WERI-Rb-1 (cell line): ENCODE data around the gene FAM163B.

ENCODE experiments used
- DNase-seq: peaks from one replicate; pipeline ENCODE4 v3.0.0-alpha.2; 2020
- H3K27ac ChIP-seq: fragments of 250-450 bp; sonication (Bioruptor Pico); 2 replicates; pipeline ENCODE4 v1.5.1; 2020; ENCODE audit warnings: mild to moderate bottlenecking, moderate library complexity
- H3K27me3 ChIP-seq: fragments of 250-450 bp; sonication (Bioruptor Pico); 2 replicates; pipeline ENCODE4 v1.5.1; 2021; ENCODE audit warnings: mild to moderate bottlenecking, low read depth, moderate library complexity; ENCODE audit not compliant: insufficient read depth, severe bottlenecking
- H3K36me3 ChIP-seq: fragments of 250-450 bp; sonication (Bioruptor Pico); 2 replicates; pipeline ENCODE4 v1.5.1; 2020; ENCODE audit warnings: mild to moderate bottlenecking, moderate library complexity
- H3K4me3 ChIP-seq: 2 replicates; pipeline ENCODE4 v1.5.1; 2011; ENCODE audit warnings: low read depth, mild to moderate bottlenecking, control low read depth, low read length
- H3K9me3 ChIP-seq: fragments of 250-450 bp; sonication (Bioruptor Pico); 2 replicates; pipeline ENCODE4 v1.5.1; 2021; ENCODE audit warnings: mild to moderate bottlenecking, moderate library complexity; ENCODE audit not compliant: severe bottlenecking
- CTCF ChIP-seq: IDR thresholded peaks from 2 replicates; pipeline ENCODE4 v1.5.1; 2011; ENCODE audit warnings: low read depth, mild to moderate bottlenecking, control low read depth, inconsistent platforms, low read length

Gene FAM163B

GRCh38 chr9:133581011-133581410, 28.2 kb downstream of the FAM163B start:
- Histone ChIP-seq H3K36me3 (no peaks in the 10 kb centered on the region), H3K4me3 (no peak overlapping the region), H3K27ac (no peak overlapping the region), H3K27me3 (no peaks in the 10 kb centered on the region), H3K9me3 (no peaks in the 10 kb centered on the region)
- DNase-seq = no peak
- no peak for TF ChIP-seq CTCF

- no peak for DNase-seq
- TF ChIP-seq CTCF = no peak
- Histone ChIP-seq H3K36me3 (no peaks in the 10 kb centered on the region), H3K9me3 (no peaks in the 10 kb centered on the region), H3K27me3 (no peaks in the 10 kb centered on the region), H3K4me3 (no peak overlapping the region), H3K27ac (no peak overlapping the region)
Measured at GRCh38 chr9:133580419-133580738, 28.8 kb downstream of the FAM163B start.

GRCh38 chr9:133579601-133580418, 29.4 kb downstream of the FAM163B start:
- H3K4me3 ChIP-seq = no peak overlapping the region
- no peaks in the 10 kb centered on the region for H3K27me3 ChIP-seq
- no peak for DNase-seq
- no peaks in the 10 kb centered on the region for H3K36me3 ChIP-seq
- TF ChIP-seq CTCF = no peak
- H3K27ac ChIP-seq = no peak overlapping the region
- no peaks in the 10 kb centered on the region for H3K9me3 ChIP-seq

GRCh38 chr9:133578524-133579441, 30.4 kb downstream of the FAM163B start:
- no peaks in the 10 kb centered on the region for H3K36me3 ChIP-seq
- TF ChIP-seq CTCF = no peak
- DNase-seq = no peak
- H3K9me3 ChIP-seq = no peaks in the 10 kb centered on the region
- H3K4me3 ChIP-seq = no peak overlapping the region
- no peaks in the 10 kb centered on the region for H3K27me3 ChIP-seq
- H3K27ac ChIP-seq = no peak overlapping the region

- H3K27ac ChIP-seq = no peak overlapping the region
- no peaks in the 10 kb centered on the region for H3K9me3 ChIP-seq
- no peaks in the 10 kb centered on the region for H3K27me3 ChIP-seq
- no peak overlapping the region for H3K4me3 ChIP-seq
- no peak for DNase-seq
- TF ChIP-seq CTCF = no peak
- H3K36me3 ChIP-seq = no peaks in the 10 kb centered on the region
Measured at GRCh38 chr9:133577737-133578112, 31.5 kb downstream of the FAM163B start.
